GM21447 (cell line): Measurements from ENCODE around the gene ZNF512B.
"Not testable (repeated sequence)": the region's sequence is repeated elsewhere in the genome, so short reads cannot be mapped to it uniquely, and the experiment has no call there.

Experiments
- ATAC-seq: cut with Tn5 transposase; IDR thresholded peaks from one replicate; pipeline ENCODE4 v1.9.1; 2021; ENCODE audit not compliant: unreplicated experiment

The ZNF512B gene, protein sequence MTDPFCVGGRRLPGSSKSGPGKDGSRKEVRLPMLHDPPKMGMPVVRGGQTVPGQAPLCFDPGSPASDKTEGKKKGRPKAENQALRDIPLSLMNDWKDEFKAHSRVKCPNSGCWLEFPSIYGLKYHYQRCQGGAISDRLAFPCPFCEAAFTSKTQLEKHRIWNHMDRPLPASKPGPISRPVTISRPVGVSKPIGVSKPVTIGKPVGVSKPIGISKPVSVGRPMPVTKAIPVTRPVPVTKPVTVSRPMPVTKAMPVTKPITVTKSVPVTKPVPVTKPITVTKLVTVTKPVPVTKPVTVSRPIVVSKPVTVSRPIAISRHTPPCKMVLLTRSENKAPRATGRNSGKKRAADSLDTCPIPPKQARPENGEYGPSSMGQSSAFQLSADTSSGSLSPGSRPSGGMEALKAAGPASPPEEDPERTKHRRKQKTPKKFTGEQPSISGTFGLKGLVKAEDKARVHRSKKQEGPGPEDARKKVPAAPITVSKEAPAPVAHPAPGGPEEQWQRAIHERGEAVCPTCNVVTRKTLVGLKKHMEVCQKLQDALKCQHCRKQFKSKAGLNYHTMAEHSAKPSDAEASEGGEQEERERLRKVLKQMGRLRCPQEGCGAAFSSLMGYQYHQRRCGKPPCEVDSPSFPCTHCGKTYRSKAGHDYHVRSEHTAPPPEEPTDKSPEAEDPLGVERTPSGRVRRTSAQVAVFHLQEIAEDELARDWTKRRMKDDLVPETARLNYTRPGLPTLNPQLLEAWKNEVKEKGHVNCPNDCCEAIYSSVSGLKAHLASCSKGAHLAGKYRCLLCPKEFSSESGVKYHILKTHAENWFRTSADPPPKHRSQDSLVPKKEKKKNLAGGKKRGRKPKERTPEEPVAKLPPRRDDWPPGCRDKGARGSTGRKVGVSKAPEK

DNA sequence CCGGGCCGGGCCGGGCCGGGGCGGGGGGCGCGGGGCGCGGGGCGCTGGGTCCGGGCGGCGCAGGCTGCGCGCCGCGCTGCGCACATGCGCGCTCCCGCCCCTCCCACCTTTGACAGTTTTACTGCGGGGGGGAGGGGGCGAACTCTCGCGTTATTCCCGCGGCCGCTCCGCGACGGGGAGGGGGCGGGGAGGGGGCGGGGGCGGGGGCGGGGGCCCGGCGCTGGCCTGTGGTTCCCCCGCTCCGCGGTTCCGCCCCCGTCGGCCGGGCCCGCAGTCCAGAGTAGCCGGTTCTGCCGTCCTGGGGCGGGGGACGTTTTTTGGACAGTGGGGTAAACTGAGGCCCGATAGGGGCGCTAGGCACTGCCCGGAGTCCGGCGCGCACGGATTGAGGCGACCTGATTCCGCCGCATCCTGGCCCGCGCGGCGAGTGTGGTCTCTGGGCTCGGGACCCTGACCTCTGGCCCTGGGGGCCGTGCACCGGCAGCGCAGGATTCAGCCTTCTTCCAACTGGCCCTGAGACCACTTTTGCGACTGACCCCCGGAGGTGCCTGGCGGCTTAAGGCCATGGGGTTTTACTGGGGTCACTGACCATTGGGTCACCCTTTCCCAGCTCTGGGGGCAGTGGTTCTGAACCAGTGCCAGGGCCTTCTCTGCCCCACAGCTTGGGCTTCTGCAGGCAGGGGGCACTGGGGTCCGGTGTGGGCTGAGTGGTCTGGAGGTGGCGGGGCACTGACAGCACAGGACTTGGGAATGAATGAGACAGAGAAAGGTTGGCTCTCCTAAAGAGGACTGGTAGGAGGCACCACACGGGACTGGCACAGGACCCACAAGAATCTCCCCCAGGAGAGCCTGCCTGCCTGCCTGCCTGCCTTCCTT, at the start of gene ZNF512B:
ZNF512B (minus strand) TSS at position 93 of the 876 bp plus-strand sequence. CDS start 1,980 bp downstream, outside the sequence.
- ATAC-seq = no peak

DNA sequence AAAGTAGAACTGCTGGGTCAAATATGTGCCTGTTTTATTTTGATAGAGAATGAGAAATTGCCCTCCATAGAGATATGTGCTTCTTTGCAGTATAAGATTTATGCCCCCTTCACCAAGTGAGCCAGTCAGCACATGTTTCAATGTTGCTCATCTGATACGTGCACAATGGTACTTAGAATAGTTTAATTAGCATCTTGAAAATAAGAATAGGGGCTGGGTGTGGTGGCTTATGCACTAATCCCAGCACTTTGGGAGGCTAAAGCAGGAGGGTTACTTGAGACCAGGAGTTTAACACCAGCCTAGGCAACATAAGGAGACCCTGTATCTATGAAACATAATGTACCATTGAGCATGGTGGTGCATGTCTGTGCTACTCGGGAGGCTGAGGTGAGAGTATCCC, 45.9 kb upstream of the ZNF512B start:
- no peak for ATAC-seq

DNA sequence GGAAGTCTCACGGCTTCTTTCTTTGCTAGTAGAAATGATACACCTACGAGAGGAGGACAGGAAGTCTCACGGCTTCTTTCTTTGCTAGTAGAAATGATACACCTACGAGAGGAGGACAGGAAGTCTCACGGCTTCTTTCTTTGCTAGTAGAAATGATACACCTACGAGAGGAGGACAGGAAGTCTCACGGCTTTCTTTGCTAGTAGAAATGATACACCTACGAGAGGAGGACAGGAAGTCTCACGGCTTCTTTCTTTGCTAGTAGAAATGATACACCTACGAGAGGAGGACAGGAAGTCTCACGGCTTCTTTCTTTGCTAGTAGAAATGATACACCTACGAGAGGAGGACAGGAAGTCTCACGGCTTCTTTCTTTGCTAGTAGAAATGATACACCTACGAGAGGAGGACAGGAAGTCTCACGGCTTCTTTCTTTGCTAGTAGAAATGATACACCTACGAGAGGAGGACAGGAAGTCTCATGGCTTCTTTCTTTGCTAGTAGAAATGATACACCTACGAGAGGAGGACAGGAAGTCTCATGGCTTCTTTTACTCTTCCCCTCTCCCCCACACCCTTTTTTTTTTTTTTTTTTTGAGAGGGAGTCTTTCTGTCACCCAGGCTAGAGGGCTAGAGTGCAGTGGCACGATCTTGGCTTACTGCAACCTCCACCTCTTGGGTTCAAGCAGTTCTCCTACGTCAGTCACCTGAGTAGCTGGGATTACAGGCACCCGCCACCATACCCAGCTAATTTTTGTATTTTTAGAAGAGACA, 42.8 kb upstream of the ZNF512B start:
- not testable (repeated sequence) for ATAC-seq

GRCh38 chr20:64011366-64011779, 41.6 kb upstream of the ZNF512B start:
- ATAC-seq = no peak

DNA sequence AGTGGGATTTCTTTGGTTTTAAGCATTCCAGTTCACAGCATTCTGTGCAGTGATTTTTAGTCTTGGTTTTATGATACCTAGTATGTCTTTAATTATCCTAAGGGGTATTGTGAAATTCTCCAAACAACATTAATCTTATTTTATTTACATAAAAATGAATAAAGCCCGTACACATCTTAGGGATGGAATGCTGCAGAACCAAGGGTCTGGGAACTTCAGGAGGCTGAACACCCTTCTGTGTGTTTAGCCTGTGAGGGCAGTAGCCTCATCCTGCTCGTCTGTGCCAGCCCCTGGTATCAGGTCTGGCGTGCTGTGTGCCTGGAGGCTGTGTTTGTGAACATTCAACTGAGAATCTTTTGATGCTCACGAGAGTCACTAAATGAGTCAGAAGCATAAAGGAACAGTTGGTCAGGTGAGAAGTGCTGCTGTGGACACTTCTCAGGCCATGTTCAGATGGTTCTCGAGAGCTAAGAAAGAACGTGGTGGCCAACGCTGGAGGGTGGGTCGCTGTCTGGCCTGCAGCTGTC, 41.0 kb upstream of the ZNF512B start:
- ATAC-seq = no peak

- ATAC-seq = no peak
Observed at GRCh38 chr20:64009811-64010387, 40.2 kb upstream of the ZNF512B start.

DNA sequence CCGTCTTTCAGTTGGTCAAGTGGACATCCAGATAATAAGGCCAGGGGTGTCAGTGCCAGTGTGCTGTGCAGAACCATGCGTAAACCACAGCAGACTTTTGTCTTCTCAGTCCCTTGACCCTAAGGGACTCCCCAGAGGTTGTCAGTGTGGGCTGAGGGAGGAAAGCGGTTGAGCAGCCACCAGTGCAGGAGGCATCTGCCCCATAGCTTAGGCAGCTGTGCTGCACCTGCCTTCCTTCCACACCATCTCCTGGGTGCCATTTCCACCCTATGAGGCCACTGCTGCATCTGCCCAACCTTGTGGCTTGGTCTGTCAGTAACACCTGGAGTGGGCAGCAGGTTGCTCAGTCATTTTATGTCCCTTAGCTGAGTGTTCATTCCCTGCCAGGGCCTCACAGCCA, 37.2 kb upstream of the ZNF512B start:
- ATAC-seq = no peak

DNA sequence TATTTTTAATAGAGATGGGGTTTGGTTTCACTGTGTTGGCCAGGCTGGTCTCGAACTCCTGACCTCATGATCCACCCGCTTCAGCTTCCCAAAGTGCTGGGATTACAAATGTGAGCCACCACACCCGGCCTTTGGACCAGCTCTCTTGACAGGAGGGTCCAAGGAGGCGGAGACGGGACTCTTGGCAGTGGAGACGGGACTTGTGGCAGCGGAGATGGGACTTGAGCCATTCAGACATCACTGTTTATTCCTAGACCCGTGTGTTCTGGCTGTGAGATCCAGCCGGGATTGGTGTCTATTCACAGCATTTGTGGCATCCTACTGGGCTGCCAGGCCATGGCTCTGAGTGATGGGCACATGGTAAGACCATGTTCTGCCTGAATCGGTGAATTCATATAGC, 36.8 kb upstream of the ZNF512B start:
- ATAC-seq = no peak

DNA sequence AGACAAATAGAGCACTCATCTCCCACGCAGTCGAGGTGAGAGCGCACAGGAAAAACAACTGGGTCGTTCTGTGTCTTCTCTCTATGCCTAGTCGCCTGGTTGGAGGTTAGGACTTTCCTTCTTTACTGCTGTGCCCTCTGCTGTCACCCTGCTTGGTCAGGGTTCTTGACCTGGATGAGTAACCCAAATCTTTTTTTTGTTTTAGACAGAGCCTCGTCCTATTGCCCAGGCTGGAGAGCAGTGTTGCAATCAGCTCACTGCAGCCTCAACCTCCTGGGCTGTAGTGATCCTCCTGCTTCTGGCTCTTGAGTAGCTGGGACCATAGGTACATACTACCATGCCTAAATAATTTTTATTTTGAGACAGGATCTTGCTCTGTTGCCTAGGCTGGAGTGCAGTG, 35.7 kb upstream of the ZNF512B start:
- no peak for ATAC-seq

- ATAC-seq = no peak
Observed at GRCh38 chr20:64003960-64004725, 34.4 kb upstream of the ZNF512B start.

- no peak for ATAC-seq
Observed at GRCh38 chr20:64001607-64002011, 31.9 kb upstream of the ZNF512B start.

- no peak for ATAC-seq
Observed at GRCh38 chr20:64000906-64001305, 31.2 kb upstream of the ZNF512B start.

GRCh38 chr20:63982937-63983336, 13.2 kb upstream of the ZNF512B start:
- ATAC-seq = no peak

DNA sequence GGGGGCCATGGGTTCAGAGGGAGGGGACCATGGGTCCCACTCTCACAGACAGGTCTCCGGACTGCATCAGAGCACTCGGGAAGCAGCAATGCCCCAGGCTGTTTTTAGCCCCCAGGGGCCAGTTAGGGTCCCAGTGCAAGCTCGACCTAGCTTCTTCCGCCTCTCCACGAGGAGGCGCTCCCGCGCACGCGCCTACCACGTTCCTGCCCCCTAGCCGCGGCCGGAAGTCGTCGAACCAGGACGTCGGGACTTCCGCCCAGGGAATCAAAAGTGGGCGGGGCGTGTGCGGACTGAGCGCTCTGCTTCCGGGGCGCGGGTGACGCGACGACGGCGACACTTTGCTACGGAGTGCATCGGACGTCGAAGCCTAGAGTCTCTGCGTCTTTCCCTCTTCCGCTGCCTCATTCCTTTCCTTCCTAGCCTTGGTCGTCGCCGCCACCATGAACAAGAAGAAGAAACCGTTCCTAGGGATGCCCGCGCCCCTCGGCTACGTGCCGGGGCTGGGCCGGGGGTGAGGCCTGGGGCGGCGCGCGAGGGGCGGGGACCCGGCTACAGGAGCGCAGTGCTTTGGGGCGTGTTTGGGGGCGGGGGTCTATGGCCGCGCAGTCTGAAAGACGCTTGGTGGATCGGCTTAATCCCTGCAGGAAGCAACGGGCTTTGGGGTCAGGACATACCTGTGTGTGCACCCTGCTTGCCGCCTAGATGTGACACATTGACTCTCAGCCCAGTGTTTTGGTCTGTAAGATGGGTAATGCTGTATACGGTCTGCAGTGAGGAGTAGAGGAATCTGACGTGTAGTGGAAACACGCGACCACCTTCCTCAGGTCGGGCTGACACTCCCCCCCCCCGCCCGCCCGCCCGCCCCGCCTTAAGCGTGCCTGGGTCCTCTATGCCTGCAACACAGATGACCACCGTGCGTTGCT, 11.3 kb upstream of the ZNF512B start, which contains the start of gene PRPF6:
PRPF6 (plus strand) TSS at position 327 of the 923 bp plus-strand sequence; CDS start at position 441, 114 bp downstream.
- ATAC-seq = peak; percentile 44

DNA sequence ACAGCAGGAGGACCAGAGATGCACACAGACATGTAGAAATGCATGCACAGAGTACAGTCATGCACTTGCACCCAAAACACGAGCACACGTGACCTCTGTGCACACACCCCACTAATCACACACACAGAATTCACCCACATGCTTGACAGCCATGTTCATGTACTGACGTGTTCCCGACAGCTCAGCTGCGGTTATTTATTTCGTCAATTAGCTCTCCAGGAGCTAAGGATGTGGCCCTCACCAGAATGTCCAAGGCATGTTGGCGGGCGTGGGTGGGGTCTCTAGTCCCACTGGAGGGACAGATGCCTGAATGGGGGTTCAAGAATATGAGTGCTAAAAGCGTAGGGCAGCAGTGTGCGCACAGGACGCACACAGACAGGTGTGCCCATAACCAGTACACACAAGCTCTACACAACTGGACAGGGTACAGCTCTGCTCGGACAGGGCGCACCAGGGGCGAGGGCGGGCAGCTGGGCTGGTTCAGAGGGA, 10.6 kb upstream of the ZNF512B start:
- peak; percentile 10 for ATAC-seq

DNA sequence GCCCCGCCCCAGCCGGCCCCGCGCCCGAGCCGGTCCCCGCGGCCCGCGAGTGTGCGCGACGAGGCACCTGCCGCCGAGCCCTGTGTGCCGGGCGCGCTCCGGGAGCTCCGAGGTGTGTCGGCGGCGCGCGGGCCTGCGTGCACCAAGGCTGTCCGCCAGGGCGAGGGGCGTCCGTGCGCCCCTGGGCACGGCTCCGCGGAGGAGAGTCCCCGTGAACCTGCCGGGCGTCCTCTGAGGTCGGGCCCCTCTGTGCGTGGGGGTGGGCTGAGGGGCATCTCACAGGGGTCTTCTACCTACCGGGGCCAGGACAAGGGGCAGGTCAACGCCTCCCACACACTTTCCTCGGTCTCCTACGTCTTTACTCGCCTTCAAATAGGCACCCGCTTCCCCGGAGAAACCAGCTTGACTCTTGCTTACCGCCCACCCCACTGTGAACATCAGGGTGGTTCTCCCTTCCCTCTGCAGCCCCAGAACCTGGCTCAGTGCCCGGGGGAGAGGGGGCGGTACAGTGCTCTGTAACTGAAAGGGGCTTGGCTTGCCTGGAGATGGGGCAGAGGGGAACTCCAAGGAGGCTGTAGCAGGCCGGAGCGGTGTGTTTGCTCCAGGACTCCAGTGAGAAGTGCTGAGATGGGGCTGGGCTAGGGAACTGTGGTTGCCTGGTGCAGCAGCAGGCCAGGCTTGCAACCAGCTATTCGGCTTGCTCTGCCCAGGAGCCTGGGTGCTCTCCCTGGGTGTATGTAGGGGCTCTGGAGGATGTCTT, 10.0 kb upstream of the ZNF512B start, which contains the start of gene SAMD10:
SAMD10 (minus strand) TSS at position 86 of the 760 bp plus-strand sequence. CDS start 175 bp downstream, outside the sequence.
- peak; percentile 41 for ATAC-seq

- ATAC-seq = no peak
Observed at GRCh38 chr20:63979229-63979556, 9.5 kb upstream of the ZNF512B start.
